ENCODE measurements around the gene OBSL1.

- TF ChIP-seq EZH2 (IDR thresholded peaks at IDR 0.05; ENCODE audit: borderline replicate concordance, low read depth, low read length, severe bottlenecking) (no peak), MAX (IDR thresholded peaks at IDR 0.05; ENCODE audit: insufficient read depth, insufficient read length) (no peak)
Measured at GRCh38 chr2:219560893-219561178, 10.5 kb downstream of the OBSL1 start.

Data from endothelial cell of umbilical vein (primary cell).